ENCODE results near the gene PTPRD.
"Not testable (repeated sequence)": the region's sequence is repeated elsewhere in the genome, so short reads cannot be mapped to it uniquely, and the experiment has no call there.

Gene PTPRD

GRCh38 chr9:10354591-10354990 lies 258.2 kb downstream of the PTPRD start:
- FAIRE-seq = no peak
- TF ChIP-seq POLR2AphosphoS5 (IDR thresholded peaks at IDR 0.05; ENCODE audit: low read depth, low read length) (no peak), TAF1 (IDR thresholded peaks at IDR 0.05; ENCODE audit: borderline replicate concordance, low read depth, low read length) (no peak), POLR2A (IDR thresholded peaks at IDR 0.05; ENCODE audit: low read depth, low read length) (no peak)
- DNase-seq (ENCODE audit: insufficient read length) = no peak

GRCh38 chr9:10345621-10346020 lies 267.2 kb downstream of the PTPRD start:
- FAIRE-seq; DNase-seq (ENCODE audit: insufficient read length): not testable (repeated sequence)

- no peak for DNase-seq (ENCODE audit: insufficient read length)
- no peak for TF ChIP-seq POLR2A (IDR thresholded peaks at IDR 0.05; ENCODE audit: low read depth, low read length)
- no peak for TF ChIP-seq TAF1 (IDR thresholded peaks at IDR 0.05; ENCODE audit: borderline replicate concordance, low read depth, low read length)
- no peak for TF ChIP-seq POLR2AphosphoS5 (IDR thresholded peaks at IDR 0.05; ENCODE audit: low read depth, low read length)
- no peak for FAIRE-seq
Measured at GRCh38 chr9:10341057-10341456, 271.7 kb downstream of the PTPRD start.

GRCh38 chr9:10339152-10339551 lies 273.6 kb downstream of the PTPRD start:
- no peak for FAIRE-seq
- TF ChIP-seq TAF1 (IDR thresholded peaks at IDR 0.05; ENCODE audit: borderline replicate concordance, low read depth, low read length) (no peak), POLR2AphosphoS5 (IDR thresholded peaks at IDR 0.05; ENCODE audit: low read depth, low read length) (no peak), POLR2A (IDR thresholded peaks at IDR 0.05; ENCODE audit: low read depth, low read length) (no peak)
- no peak for DNase-seq (ENCODE audit: insufficient read length)

- DNase-seq (ENCODE audit: insufficient read length) = no peak
- FAIRE-seq = no peak
- TF ChIP-seq POLR2AphosphoS5 (IDR thresholded peaks at IDR 0.05; ENCODE audit: low read depth, low read length) (no peak), POLR2A (IDR thresholded peaks at IDR 0.05; ENCODE audit: low read depth, low read length) (no peak), TAF1 (IDR thresholded peaks at IDR 0.05; ENCODE audit: borderline replicate concordance, low read depth, low read length) (no peak)
Measured at GRCh38 chr9:10331157-10331556, 281.6 kb downstream of the PTPRD start.

- no peak for FAIRE-seq
- TF ChIP-seq POLR2AphosphoS5 (IDR thresholded peaks at IDR 0.05; ENCODE audit: low read depth, low read length) = no peak
- TF ChIP-seq TAF1 (IDR thresholded peaks at IDR 0.05; ENCODE audit: borderline replicate concordance, low read depth, low read length) = no peak
- TF ChIP-seq POLR2A (IDR thresholded peaks at IDR 0.05; ENCODE audit: low read depth, low read length) = no peak
- DNase-seq (ENCODE audit: insufficient read length) = no peak
Measured at GRCh38 chr9:10282084-10282483, 330.7 kb downstream of the PTPRD start.

- FAIRE-seq (no peak), DNase-seq (ENCODE audit: insufficient read length) (no peak)
Measured at GRCh38 chr9:10274988-10275387, 337.8 kb downstream of the PTPRD start.

GRCh38 chr9:10274175-10274574 lies 338.6 kb downstream of the PTPRD start:
- FAIRE-seq (no peak), DNase-seq (ENCODE audit: insufficient read length) (no peak)
- TF ChIP-seq POLR2A (IDR thresholded peaks at IDR 0.05; ENCODE audit: low read depth, low read length) (no peak), POLR2AphosphoS5 (IDR thresholded peaks at IDR 0.05; ENCODE audit: low read depth, low read length) (no peak), TAF1 (IDR thresholded peaks at IDR 0.05; ENCODE audit: borderline replicate concordance, low read depth, low read length) (no peak)

More at GRCh38 chr9:10274988-10275387, 337.8 kb downstream of the PTPRD start:
- no peak for TF ChIP-seq POLR2A (IDR thresholded peaks at IDR 0.05; ENCODE audit: low read depth, low read length)
- TF ChIP-seq TAF1 (IDR thresholded peaks at IDR 0.05; ENCODE audit: borderline replicate concordance, low read depth, low read length) = no peak
- TF ChIP-seq POLR2AphosphoS5 (IDR thresholded peaks at IDR 0.05; ENCODE audit: low read depth, low read length) = no peak

- DNase-seq (ENCODE audit: insufficient read length) = no peak
- FAIRE-seq = no peak
- TF ChIP-seq TAF1 (IDR thresholded peaks at IDR 0.05; ENCODE audit: borderline replicate concordance, low read depth, low read length) (no peak), POLR2AphosphoS5 (IDR thresholded peaks at IDR 0.05; ENCODE audit: low read depth, low read length) (no peak), POLR2A (IDR thresholded peaks at IDR 0.05; ENCODE audit: low read depth, low read length) (no peak)
Measured at GRCh38 chr9:10272830-10273229, 340.0 kb downstream of the PTPRD start.

- no peak for TF ChIP-seq TAF1 (IDR thresholded peaks at IDR 0.05; ENCODE audit: borderline replicate concordance, low read depth, low read length)
- no peak for TF ChIP-seq POLR2A (IDR thresholded peaks at IDR 0.05; ENCODE audit: low read depth, low read length)
- no peak for TF ChIP-seq POLR2AphosphoS5 (IDR thresholded peaks at IDR 0.05; ENCODE audit: low read depth, low read length)
- FAIRE-seq = peak; percentile 58
- no peak for DNase-seq (ENCODE audit: insufficient read length)
Measured at GRCh38 chr9:10268531-10269485, 344.0 kb downstream of the PTPRD start.

GRCh38 chr9:10265153-10265631 lies 347.6 kb downstream of the PTPRD start:
- FAIRE-seq (no peak), DNase-seq (ENCODE audit: insufficient read length) (no peak)
- no peak for TF ChIP-seq POLR2A (IDR thresholded peaks at IDR 0.05; ENCODE audit: low read depth, low read length)

GRCh38 chr9:10260501-10260900 lies 352.3 kb downstream of the PTPRD start:
- no peak for FAIRE-seq
- TF ChIP-seq POLR2AphosphoS5 (IDR thresholded peaks at IDR 0.05; ENCODE audit: low read depth, low read length) = no peak
- TF ChIP-seq POLR2A (IDR thresholded peaks at IDR 0.05; ENCODE audit: low read depth, low read length) = no peak
- no peak for TF ChIP-seq TAF1 (IDR thresholded peaks at IDR 0.05; ENCODE audit: borderline replicate concordance, low read depth, low read length)
- no peak for DNase-seq (ENCODE audit: insufficient read length)

All from GM12892 (cell line).